ENCODE measurements around the gene GABBR2. TPM values are rescaled to one million over a fixed set of nuclear protein-coding genes. Genes with fewer than 3 reads are reported as not detected.

Gene GABBR2
- total RNA-seq, 1 donor from 2014 or later, result 0.84 TPM

DNA sequence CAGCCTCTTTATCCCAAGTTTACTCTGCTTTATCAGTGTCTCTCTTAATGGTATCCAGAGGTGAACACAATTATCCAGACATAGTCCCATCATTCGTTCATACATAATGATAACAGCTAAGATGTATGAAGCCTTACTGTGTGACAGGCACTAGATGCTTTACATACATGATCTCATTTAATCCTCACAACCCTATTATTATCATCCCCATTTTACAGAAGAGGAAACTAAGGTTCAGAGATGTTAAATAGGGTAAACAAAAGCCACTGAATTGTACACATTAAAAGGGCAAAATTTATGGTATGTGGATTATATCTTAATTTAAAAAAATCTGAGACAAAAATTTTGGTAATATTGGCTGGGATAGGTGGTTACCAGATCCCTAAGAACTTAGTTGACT, 329.2 kb downstream of the GABBR2 start:
- ATAC-seq (no peak), DNase-seq (no peak)
- no peaks in the 10 kb centered on the region for H3K36me3 ChIP-seq
- H3K4me1 ChIP-seq, result no peaks in the 10 kb centered on the region
- no peaks in the 10 kb centered on the region for H3K9me3 ChIP-seq
- no peak overlapping the region for H3K4me3 ChIP-seq
- H3K27ac ChIP-seq, result no peak overlapping the region
- intact Hi-C loops (cut with DNase I), result no loop called here
- no peaks in the 10 kb centered on the region for H3K27me3 ChIP-seq
- no peak for TF ChIP-seq CTCF (IDR thresholded peaks at IDR 0.05)

GRCh38 chr9:98378794-98379193, 329.9 kb downstream of the GABBR2 start:
- intact Hi-C loops (cut with DNase I), result no loop called here
- no peak for DNase-seq
- Histone ChIP-seq H3K9me3 (no peaks in the 10 kb centered on the region), H3K27ac (no peak overlapping the region), H3K27me3 (no peaks in the 10 kb centered on the region), H3K4me3 (no peak overlapping the region), H3K36me3 (no peaks in the 10 kb centered on the region), H3K4me1 (no peaks in the 10 kb centered on the region)
- no peak for ATAC-seq
- TF ChIP-seq CTCF (IDR thresholded peaks at IDR 0.05), result no peak

- no peaks in the 10 kb centered on the region for H3K9me3 ChIP-seq
- no peak overlapping the region for H3K4me3 ChIP-seq
- H3K27me3 ChIP-seq, result no peaks in the 10 kb centered on the region
- ATAC-seq, result no peak
- H3K4me1 ChIP-seq, result no peaks in the 10 kb centered on the region
- H3K27ac ChIP-seq, result no peak overlapping the region
- no peak for DNase-seq
- intact Hi-C loops (cut with DNase I), result no loop called here
- no peaks in the 10 kb centered on the region for H3K36me3 ChIP-seq
- TF ChIP-seq CTCF (IDR thresholded peaks at IDR 0.05), result no peak
These were observed 330.4 kb downstream of the GABBR2 start for GRCh38 chr9:98378206-98378780.

GRCh38 chr9:98375138-98375726, 333.5 kb downstream of the GABBR2 start:
- intact Hi-C loops (cut with DNase I), result no loop called here
- DNase-seq (no peak), ATAC-seq (peak; percentile 16)

GRCh38 chr9:98374385-98375051, 334.2 kb downstream of the GABBR2 start:
- Histone ChIP-seq H3K4me1 (no peaks in the 10 kb centered on the region), H3K36me3 (no peaks in the 10 kb centered on the region), H3K27me3 (no peaks in the 10 kb centered on the region), H3K4me3 (no peak overlapping the region), H3K9me3 (no peaks in the 10 kb centered on the region), H3K27ac (no peak overlapping the region)
- no peak for DNase-seq
- TF ChIP-seq CTCF (IDR thresholded peaks at IDR 0.05), result no peak
- intact Hi-C loops (cut with DNase I), result no loop called here
- no peak for ATAC-seq

More at GRCh38 chr9:98375138-98375726, 333.5 kb downstream of the GABBR2 start:
- no peaks in the 10 kb centered on the region for H3K4me1 ChIP-seq
- TF ChIP-seq CTCF (IDR thresholded peaks at IDR 0.05), result no peak
- H3K4me3 ChIP-seq, result no peak overlapping the region
- H3K27me3 ChIP-seq, result no peaks in the 10 kb centered on the region
- H3K36me3 ChIP-seq, result no peaks in the 10 kb centered on the region
- no peaks in the 10 kb centered on the region for H3K9me3 ChIP-seq
- H3K27ac ChIP-seq, result no peak overlapping the region
